ENCODE results near the gene CSRP3. TPM values are rescaled to one million over a fixed set of nuclear protein-coding genes. Genes with fewer than 3 reads are reported as not detected.

The CSRP3 gene
- total RNA-seq, 4 donors from 2014 or later: not detected

- Histone ChIP-seq H3K9me3 (no peaks in the 10 kb centered on the region), H3K36me3 (no peaks in the 10 kb centered on the region), H3K27me3 (no peaks in the 10 kb centered on the region), H3K27ac (no peak overlapping the region), H3K4me3 (no peak overlapping the region), H3K4me1 (peaks cover 34% of the 10 kb centered on the region)
- TF ChIP-seq POLR2A (IDR thresholded peaks at IDR 0.05): no peak
- TF ChIP-seq CTCF (IDR thresholded peaks at IDR 0.05): no peak
- no peak for TF ChIP-seq POLR2AphosphoS5 (IDR thresholded peaks at IDR 0.05)
- TF ChIP-seq EP300 (IDR thresholded peaks at IDR 0.05): no peak
- 64% methylated on average over 4 of the region's 4 CpGs for WGBS
- DNase-seq (ENCODE audit: low spot score in 2 of 2): no peak
These were observed 14.2 kb upstream of the CSRP3 start for GRCh38 chr11:19216021-19216420.

DNA sequence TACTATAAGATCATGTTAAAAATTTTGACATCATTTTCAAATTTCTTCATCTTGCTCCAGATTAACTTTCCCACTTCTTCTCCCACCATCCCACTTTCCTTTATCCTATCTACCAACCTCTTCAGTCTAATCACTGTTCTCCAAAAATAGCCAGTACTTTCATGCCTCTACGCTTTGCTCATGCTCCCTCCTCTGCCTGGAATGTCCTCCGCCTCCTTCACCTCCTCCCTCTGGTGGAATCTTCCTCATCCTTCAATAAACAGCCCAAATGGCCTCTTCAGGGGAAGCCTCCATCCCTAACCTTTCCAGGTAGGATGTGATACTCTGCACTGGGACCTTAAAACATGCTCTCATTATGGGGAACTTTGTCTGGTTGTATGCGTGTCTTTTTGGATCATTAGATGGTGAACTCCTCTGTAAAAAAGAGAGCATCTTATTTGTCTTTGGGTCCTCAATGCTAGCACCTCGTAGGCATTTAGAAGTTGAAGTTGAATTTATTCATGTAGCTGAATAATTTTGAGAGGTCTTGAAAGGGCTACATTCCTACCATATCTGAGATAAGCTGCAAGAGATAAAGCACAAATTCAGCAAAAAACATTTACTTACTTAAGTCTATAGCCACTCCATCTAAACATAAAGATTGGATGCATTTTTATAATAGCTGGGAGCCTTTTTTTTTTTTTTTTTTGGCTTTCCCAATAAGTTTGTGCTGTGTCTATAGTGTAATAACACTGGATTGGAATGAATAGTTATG is 8.0 kb upstream of the CSRP3 start:
- no peaks in the 10 kb centered on the region for H3K4me1 ChIP-seq
- no peak overlapping the region for H3K27ac ChIP-seq
- WGBS: 57% methylated on average over 4 of the region's 4 CpGs
- TF ChIP-seq POLR2AphosphoS5 (IDR thresholded peaks at IDR 0.05): no peak
- no peak for TF ChIP-seq EP300 (IDR thresholded peaks at IDR 0.05)
- TF ChIP-seq POLR2A (IDR thresholded peaks at IDR 0.05): no peak
- H3K4me3 ChIP-seq: no peak overlapping the region
- no peaks in the 10 kb centered on the region for H3K9me3 ChIP-seq
- DNase-seq (ENCODE audit: low spot score in 2 of 2): no peak
- H3K36me3 ChIP-seq: no peaks in the 10 kb centered on the region
- H3K27me3 ChIP-seq: no peaks in the 10 kb centered on the region

DNA sequence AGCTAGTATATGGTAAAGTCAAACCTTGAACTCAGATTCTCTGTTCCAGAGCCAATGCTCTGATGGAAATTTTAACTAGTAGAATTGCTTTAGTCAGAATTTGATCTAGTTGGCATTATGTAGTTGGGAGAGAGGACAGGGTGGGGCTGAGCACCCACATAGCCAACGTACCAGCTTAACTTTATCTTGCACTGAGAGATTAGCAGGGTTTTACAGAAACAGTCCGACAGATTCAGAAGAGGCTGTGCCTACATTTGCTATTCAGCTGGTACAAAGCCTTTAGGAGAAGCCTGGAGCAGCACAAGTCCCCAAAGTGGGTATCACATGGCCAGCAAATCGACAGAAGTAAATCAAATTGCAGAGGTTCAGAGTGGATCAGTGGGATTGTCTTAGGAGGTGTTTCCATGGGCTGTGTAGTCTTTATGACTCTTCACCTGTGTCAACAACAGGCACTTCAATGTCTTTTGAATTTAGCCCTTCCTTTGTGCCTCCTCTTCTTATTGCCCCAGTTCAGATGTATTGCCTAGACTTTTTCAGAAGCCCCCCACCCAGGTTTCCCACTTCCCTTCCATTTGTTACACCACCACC is 7.3 kb upstream of the CSRP3 start:
- Histone ChIP-seq H3K27ac (no peak overlapping the region), H3K36me3 (no peaks in the 10 kb centered on the region), H3K4me1 (no peaks in the 10 kb centered on the region), H3K4me3 (no peak overlapping the region), H3K9me3 (no peaks in the 10 kb centered on the region), H3K27me3 (no peaks in the 10 kb centered on the region)
- 78% methylated on average over 3 of the region's 3 CpGs for WGBS
- TF ChIP-seq CTCF (IDR thresholded peaks at IDR 0.05): no peak
- no peak for TF ChIP-seq EP300 (IDR thresholded peaks at IDR 0.05)
- no peak for TF ChIP-seq POLR2AphosphoS5 (IDR thresholded peaks at IDR 0.05)
- TF ChIP-seq POLR2A (IDR thresholded peaks at IDR 0.05): no peak
- no peak for DNase-seq (ENCODE audit: low spot score in 2 of 2)

DNA sequence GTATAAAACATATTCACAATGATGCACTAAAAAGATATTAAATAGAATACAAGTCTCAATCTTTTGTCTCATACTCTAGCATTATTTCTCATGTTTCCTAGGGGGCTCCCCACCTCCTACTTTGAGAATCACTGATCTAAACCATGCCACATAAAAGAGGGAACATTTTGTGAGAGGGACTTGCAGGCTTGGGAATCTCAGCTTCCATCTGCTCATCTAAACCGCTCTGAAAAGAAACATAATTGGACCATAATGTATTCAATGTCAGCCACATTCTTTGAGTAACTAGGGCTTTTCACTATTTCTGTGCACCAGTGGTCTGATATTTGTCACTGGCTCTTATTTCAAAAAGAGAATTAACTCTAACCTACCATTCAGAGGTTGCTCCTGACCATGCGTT is 6.4 kb upstream of the CSRP3 start:
- no peak for DNase-seq (ENCODE audit: low spot score in 2 of 2)
- no peak overlapping the region for H3K4me3 ChIP-seq
- no peaks in the 10 kb centered on the region for H3K36me3 ChIP-seq
- H3K4me1 ChIP-seq: no peaks in the 10 kb centered on the region
- H3K27me3 ChIP-seq: no peaks in the 10 kb centered on the region
- no peak overlapping the region for H3K27ac ChIP-seq
- TF ChIP-seq POLR2A (IDR thresholded peaks at IDR 0.05): no peak
- TF ChIP-seq CTCF (IDR thresholded peaks at IDR 0.05): no peak
- no peak for TF ChIP-seq EP300 (IDR thresholded peaks at IDR 0.05)
- no peak for TF ChIP-seq POLR2AphosphoS5 (IDR thresholded peaks at IDR 0.05)
- 77% methylated on average over 2 of the region's 2 CpGs for WGBS
- no peaks in the 10 kb centered on the region for H3K9me3 ChIP-seq

GRCh38 chr11:19204836-19205235 is 3.1 kb upstream of the CSRP3 start:
- no peak for DNase-seq (ENCODE audit: low spot score in 2 of 2)
- no peak overlapping the region for H3K27ac ChIP-seq
- 96% methylated on average over 5 of the region's 5 CpGs for WGBS
- H3K9me3 ChIP-seq: no peaks in the 10 kb centered on the region
- no peaks in the 10 kb centered on the region for H3K27me3 ChIP-seq
- TF ChIP-seq POLR2AphosphoS5 (IDR thresholded peaks at IDR 0.05) (no peak), EP300 (IDR thresholded peaks at IDR 0.05) (no peak), POLR2A (IDR thresholded peaks at IDR 0.05) (no peak), CTCF (IDR thresholded peaks at IDR 0.05) (no peak)
- H3K4me3 ChIP-seq: no peak overlapping the region
- H3K36me3 ChIP-seq: no peaks in the 10 kb centered on the region
- H3K4me1 ChIP-seq: no peaks in the 10 kb centered on the region
